Mononuclear cell (primary cell): ENCODE results near the gene CFAP45. TPM values are rescaled to one million over a fixed set of nuclear protein-coding genes. Genes with fewer than 3 reads are reported as not detected.

ENCODE experiments used
- H3K27me3 ChIP-seq: 2 replicates; pipeline ENCODE4 v1.6.0; 2011; ENCODE audit warnings: low read length, control low read depth; ENCODE audit not compliant: insufficient read depth
- H3K4me1 ChIP-seq: 2 replicates; pipeline ENCODE4 v1.5.1; 2011; ENCODE audit warnings: mild to moderate bottlenecking, low read length, control low read depth; ENCODE audit not compliant: insufficient read depth
- H3K4me3 ChIP-seq: 2 replicates; pipeline ENCODE4 v1.5.1; 2011; ENCODE audit warnings: mild to moderate bottlenecking, low read length, moderate library complexity
- H3K9me3 ChIP-seq: 2 replicates; pipeline ENCODE4 v1.5.1; 2011; ENCODE audit warnings: low read depth, mild to moderate bottlenecking, control low read depth, low read length
- total RNA-seq: library from RNA; depleted of rRNA; stranded (reverse); fragments of >200 nt; gene quantifications from one replicate; pipeline ENCODE4 v1.2.3, GENCODE V29; 2012

Gene CFAP45
- total RNA-seq, 1 donor, result 2.4 TPM

- Histone ChIP-seq H3K27me3 (no peaks in the 10 kb centered on the region), H3K4me3 (no peak overlapping the region), H3K4me1 (no peaks in the 10 kb centered on the region), H3K9me3 (no peaks in the 10 kb centered on the region)
Observed at GRCh38 chr1:159868766-159869165, 31.2 kb downstream of the CFAP45 start.

- Histone ChIP-seq H3K27me3 (no peaks in the 10 kb centered on the region), H3K4me3 (no peak overlapping the region), H3K4me1 (no peaks in the 10 kb centered on the region), H3K9me3 (no peaks in the 10 kb centered on the region)
Observed at GRCh38 chr1:159867664-159868026, 32.3 kb downstream of the CFAP45 start.

GRCh38 chr1:159866905-159867663 is 32.9 kb downstream of the CFAP45 start:
- no peaks in the 10 kb centered on the region for H3K9me3 ChIP-seq
- H3K4me3 ChIP-seq, result no peak overlapping the region
- no peaks in the 10 kb centered on the region for H3K4me1 ChIP-seq
- H3K27me3 ChIP-seq, result no peaks in the 10 kb centered on the region

GRCh38 chr1:159866066-159866465 is 33.9 kb downstream of the CFAP45 start:
- Histone ChIP-seq H3K4me3 (no peak overlapping the region), H3K9me3 (no peaks in the 10 kb centered on the region), H3K4me1 (no peaks in the 10 kb centered on the region), H3K27me3 (no peaks in the 10 kb centered on the region)

- Histone ChIP-seq H3K9me3 (no peaks in the 10 kb centered on the region), H3K27me3 (no peaks in the 10 kb centered on the region), H3K4me3 (no peak overlapping the region), H3K4me1 (no peaks in the 10 kb centered on the region)
Observed at GRCh38 chr1:159864262-159864661, 35.7 kb downstream of the CFAP45 start.

GRCh38 chr1:159862557-159862956 is 37.4 kb downstream of the CFAP45 start, which contains the start of gene VSIG8:
VSIG8 (minus strand) TSS chr1:159862657; CDS start chr1:159862521, 136 bp downstream.
- no peaks in the 10 kb centered on the region for H3K4me1 ChIP-seq
- no peaks in the 10 kb centered on the region for H3K9me3 ChIP-seq
- no peak within 1 kb of the TSS for H3K4me3 ChIP-seq
- no peaks in the 10 kb centered on the region for H3K27me3 ChIP-seq

- H3K4me3 ChIP-seq, result no peak overlapping the region
- H3K4me1 ChIP-seq, result no peaks in the 10 kb centered on the region
- no peaks in the 10 kb centered on the region for H3K9me3 ChIP-seq
- H3K27me3 ChIP-seq, result no peaks in the 10 kb centered on the region
Observed at GRCh38 chr1:159862031-159862430, 37.9 kb downstream of the CFAP45 start.

- no peaks in the 10 kb centered on the region for H3K4me1 ChIP-seq
- no peak overlapping the region for H3K4me3 ChIP-seq
- H3K27me3 ChIP-seq, result no peaks in the 10 kb centered on the region
- no peaks in the 10 kb centered on the region for H3K9me3 ChIP-seq
Observed at GRCh38 chr1:159861218-159861617, 38.7 kb downstream of the CFAP45 start.

- Histone ChIP-seq H3K4me1 (peaks cover under 1% of the 10 kb centered on the region), H3K4me3 (no peak overlapping the region), H3K27me3 (no peaks in the 10 kb centered on the region), H3K9me3 (no peaks in the 10 kb centered on the region)
Observed at GRCh38 chr1:159860456-159860855, 39.5 kb downstream of the CFAP45 start.

GRCh38 chr1:159859767-159860322 is 40.1 kb downstream of the CFAP45 start:
- H3K27me3 ChIP-seq, result no peaks in the 10 kb centered on the region
- no peaks in the 10 kb centered on the region for H3K9me3 ChIP-seq
- H3K4me3 ChIP-seq, result no peak overlapping the region
- H3K4me1 ChIP-seq, result peaks cover 7% of the 10 kb centered on the region

- H3K4me3 ChIP-seq, result no peak overlapping the region
- H3K9me3 ChIP-seq, result no peaks in the 10 kb centered on the region
Observed at GRCh38 chr1:159857889-159858288, 42.1 kb downstream of the CFAP45 start.

GRCh38 chr1:159856576-159856975 is 43.4 kb downstream of the CFAP45 start:
- Histone ChIP-seq H3K9me3 (no peaks in the 10 kb centered on the region), H3K4me3 (no peak overlapping the region), H3K27me3 (no peaks in the 10 kb centered on the region), H3K4me1 (peaks cover 17% of the 10 kb centered on the region)

More at GRCh38 chr1:159857889-159858288, 42.1 kb downstream of the CFAP45 start:
- H3K27me3 ChIP-seq, result no peaks in the 10 kb centered on the region
- peaks cover 17% of the 10 kb centered on the region for H3K4me1 ChIP-seq

- Histone ChIP-seq H3K9me3 (no peaks in the 10 kb centered on the region), H3K27me3 (no peaks in the 10 kb centered on the region), H3K4me1 (peaks cover 17% of the 10 kb centered on the region), H3K4me3 (no peak overlapping the region)
Observed at GRCh38 chr1:159855709-159856108, 44.3 kb downstream of the CFAP45 start.

- H3K9me3 ChIP-seq, result no peaks in the 10 kb centered on the region
- peaks cover 24% of the 10 kb centered on the region for H3K4me1 ChIP-seq
- peak overlapping the region; percentile 36 for H3K4me3 ChIP-seq
- H3K27me3 ChIP-seq, result no peaks in the 10 kb centered on the region
Observed at GRCh38 chr1:159854693-159855192, 45.2 kb downstream of the CFAP45 start.

GRCh38 chr1:159854116-159854692 is 45.8 kb downstream of the CFAP45 start:
- peaks cover 27% of the 10 kb centered on the region for H3K4me1 ChIP-seq
- H3K9me3 ChIP-seq, result no peaks in the 10 kb centered on the region
- peak overlapping the region; percentile 36 for H3K4me3 ChIP-seq
- no peaks in the 10 kb centered on the region for H3K27me3 ChIP-seq
